ENCODE measurements around the gene NFATC3. TPM values are rescaled to one million over a fixed set of nuclear protein-coding genes. Genes with fewer than 3 reads are reported as not detected.
"Not testable (repeated sequence)": the region's sequence is repeated elsewhere in the genome, so short reads cannot be mapped to it uniquely, and the experiment has no call there.

Gene NFATC3
- total RNA-seq, 3 donors from 2014 or later: 64.8 to 72.3 (median 65.3) TPM

DNA sequence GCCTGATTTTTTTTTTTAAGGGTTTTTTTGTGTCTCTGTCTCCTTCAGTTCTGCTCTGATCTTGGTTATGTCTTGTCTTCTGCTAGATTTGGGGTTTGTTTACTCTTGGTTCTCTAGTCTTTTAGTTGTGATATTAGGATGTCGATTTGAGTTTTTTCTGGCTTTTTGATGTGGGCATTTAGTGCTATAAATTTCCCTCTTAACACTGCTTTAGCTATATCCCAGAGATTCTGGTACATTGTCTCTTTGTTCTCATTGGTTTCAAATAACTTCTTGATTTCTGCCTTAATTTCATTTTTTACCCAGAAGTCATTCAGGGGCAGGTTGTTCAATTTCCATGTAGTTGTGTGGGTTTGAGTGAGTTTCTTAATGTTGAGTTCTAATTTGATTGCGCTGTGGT is 25.4 kb downstream of the NFATC3 start:
- ATAC-seq; H3K4me3 Mint-ChIP-seq; DNase-seq; H3K27me3 Mint-ChIP-seq (ENCODE audit: low read depth): not testable (repeated sequence)
- peaks cover 86% of the 10 kb centered on the region for H3K4me1 Mint-ChIP-seq (ENCODE audit: low read depth)
- H3K9me3 Mint-ChIP-seq: peaks cover 34% of the 10 kb centered on the region
- peaks cover 33% of the 10 kb centered on the region for H3K36me3 Mint-ChIP-seq (ENCODE audit: insufficient read depth)

DNA sequence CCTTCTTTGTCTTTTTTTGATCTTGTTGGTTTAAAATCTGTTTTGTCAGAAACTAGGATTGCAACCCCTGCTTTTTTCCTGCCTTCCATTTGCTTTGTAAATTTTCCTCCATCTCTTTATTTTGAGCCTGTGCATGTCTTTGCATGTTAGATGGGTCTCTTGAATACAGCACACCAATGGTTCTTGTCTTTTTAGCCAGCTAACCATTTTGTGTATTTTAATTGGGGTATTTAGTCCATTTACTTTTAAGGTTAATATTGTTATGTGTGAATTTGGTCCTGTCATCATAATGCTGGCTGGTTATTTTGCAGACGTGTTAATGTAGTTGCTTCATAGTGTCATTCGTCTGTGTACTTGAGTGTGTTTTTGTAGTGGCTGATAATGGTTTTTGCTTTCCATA is 26.2 kb downstream of the NFATC3 start:
- H3K36me3 Mint-ChIP-seq (ENCODE audit: insufficient read depth): peaks cover 33% of the 10 kb centered on the region

DNA sequence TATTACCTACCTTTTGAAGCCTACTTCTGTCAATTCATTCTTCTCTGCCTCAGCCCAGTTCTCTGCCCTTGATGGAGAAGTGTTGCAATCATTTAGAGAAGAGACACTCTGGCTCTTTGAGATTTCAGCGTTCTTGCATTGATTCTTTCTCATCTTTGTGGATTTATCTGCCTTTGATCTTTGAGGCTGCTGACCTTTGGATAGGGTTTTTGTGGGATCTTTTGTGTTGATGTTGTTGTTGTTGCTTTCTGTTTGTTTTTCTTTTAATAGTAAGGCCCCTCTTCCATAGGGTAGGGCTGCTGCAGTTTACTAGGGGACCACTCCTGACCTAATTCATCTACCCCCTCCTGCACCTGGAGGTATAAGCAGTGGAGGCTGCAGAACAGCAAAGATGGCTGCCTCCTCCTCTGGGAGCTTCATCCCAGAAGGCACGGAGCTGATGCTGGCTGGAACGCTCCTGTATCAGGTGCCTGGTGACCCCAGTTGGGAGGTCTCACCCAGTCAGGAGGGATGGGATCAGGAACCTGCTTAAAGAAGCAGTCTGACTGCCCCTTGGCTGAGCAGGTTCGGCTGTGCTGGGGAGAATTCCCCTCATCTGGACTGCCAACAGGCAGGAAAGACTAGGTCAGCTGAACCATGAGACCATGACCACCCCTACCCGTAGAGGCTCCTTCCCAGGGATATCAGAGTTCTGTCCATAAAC is 28.0 kb downstream of the NFATC3 start:
- ATAC-seq (no peak), DNase-seq (no peak)

More for the DNA sequence above, 26.2 kb downstream of the NFATC3 start:
- H3K27me3 Mint-ChIP-seq (ENCODE audit: low read depth): no peaks in the 10 kb centered on the region
- no peak for ATAC-seq
- H3K9me3 Mint-ChIP-seq: peaks cover 34% of the 10 kb centered on the region
- no peak overlapping the region for H3K4me3 Mint-ChIP-seq
- DNase-seq: no peak
- H3K4me1 Mint-ChIP-seq (ENCODE audit: low read depth): peaks cover 84% of the 10 kb centered on the region

DNA sequence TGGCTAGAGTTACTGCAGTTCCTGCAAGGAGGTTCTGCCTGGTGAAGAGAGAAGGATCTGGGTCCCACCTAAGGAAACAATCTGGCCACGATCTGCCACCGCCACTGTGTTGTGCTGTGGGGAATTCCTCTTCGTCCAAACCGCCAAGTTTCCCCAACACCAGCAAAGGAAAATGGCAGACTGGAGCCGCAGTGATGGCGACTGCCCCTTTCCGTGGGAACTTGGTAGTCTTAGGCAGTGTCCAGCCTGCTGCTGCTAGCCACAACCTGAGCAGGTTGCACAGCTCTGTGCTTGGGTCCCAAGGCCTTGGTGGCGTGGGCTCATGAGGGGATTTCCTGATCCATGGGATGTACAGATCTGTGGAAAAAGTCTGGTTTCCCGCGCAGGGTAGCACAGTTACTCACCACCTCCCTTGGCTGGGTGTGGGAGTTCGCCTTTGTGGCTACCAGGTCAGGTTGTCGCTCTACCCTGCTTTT is 28.6 kb downstream of the NFATC3 start:
- H3K4me1 Mint-ChIP-seq (ENCODE audit: low read depth): peaks cover 87% of the 10 kb centered on the region
- no peak for ATAC-seq
- no peak for DNase-seq
- H3K4me3 Mint-ChIP-seq: no peak overlapping the region
- H3K27me3 Mint-ChIP-seq (ENCODE audit: low read depth): no peaks in the 10 kb centered on the region
- peaks cover 34% of the 10 kb centered on the region for H3K36me3 Mint-ChIP-seq (ENCODE audit: insufficient read depth)
- peaks cover 30% of the 10 kb centered on the region for H3K9me3 Mint-ChIP-seq

More for the DNA sequence above, 28.0 kb downstream of the NFATC3 start:
- peaks cover 34% of the 10 kb centered on the region for H3K36me3 Mint-ChIP-seq (ENCODE audit: insufficient read depth)
- peaks cover 34% of the 10 kb centered on the region for H3K9me3 Mint-ChIP-seq
- H3K4me1 Mint-ChIP-seq (ENCODE audit: low read depth): peaks cover 87% of the 10 kb centered on the region
- H3K4me3 Mint-ChIP-seq: no peak overlapping the region
- no peaks in the 10 kb centered on the region for H3K27me3 Mint-ChIP-seq (ENCODE audit: low read depth)

DNA sequence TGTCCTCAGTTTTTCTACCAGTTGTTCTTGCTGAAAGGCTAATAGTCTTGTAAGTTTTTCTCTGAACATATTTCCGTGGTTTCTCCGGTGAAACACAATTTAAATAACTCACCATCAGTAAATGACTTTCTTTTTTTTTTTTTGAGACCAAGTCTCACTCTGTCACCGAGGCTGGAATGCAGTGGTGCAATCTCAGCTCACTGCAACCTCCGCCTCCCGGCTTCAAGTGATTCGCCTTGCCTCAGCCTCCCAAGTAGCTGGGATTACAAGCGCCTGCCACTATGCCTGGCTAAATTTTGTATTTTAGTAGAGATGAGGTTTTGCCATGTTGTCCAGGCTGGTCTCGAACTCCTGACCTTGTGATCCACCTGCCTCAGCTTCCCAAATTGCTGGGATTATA is 29.8 kb downstream of the NFATC3 start:
- H3K4me3 Mint-ChIP-seq; ATAC-seq; DNase-seq; H3K27me3 Mint-ChIP-seq (ENCODE audit: low read depth): not testable (repeated sequence)
- H3K4me1 Mint-ChIP-seq (ENCODE audit: low read depth): peaks cover 88% of the 10 kb centered on the region
- peaks cover 27% of the 10 kb centered on the region for H3K36me3 Mint-ChIP-seq (ENCODE audit: insufficient read depth)
- H3K9me3 Mint-ChIP-seq: peaks cover 20% of the 10 kb centered on the region

DNA sequence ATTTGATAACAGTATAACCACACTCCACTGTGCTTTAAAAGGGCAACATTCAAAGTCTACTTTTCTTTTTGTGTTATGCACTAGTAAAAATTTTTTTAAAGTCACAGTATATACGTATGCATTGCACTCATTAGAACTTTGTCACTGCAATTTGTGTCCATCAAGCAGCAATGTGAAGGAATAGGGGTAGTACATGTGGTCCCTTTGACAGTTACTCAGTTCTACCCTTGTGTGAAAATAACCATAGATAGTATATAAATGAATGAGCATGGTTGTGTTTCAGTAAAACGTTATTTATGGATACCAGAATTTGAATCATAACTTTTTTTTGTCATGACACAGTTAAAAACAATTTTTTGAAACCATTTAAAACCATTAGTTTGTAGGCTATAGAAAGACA is 30.7 kb downstream of the NFATC3 start:
- H3K4me3 Mint-ChIP-seq: no peak overlapping the region
- DNase-seq: no peak
- peaks cover 92% of the 10 kb centered on the region for H3K4me1 Mint-ChIP-seq (ENCODE audit: low read depth)
- peaks cover 23% of the 10 kb centered on the region for H3K36me3 Mint-ChIP-seq (ENCODE audit: insufficient read depth)
- no peaks in the 10 kb centered on the region for H3K27me3 Mint-ChIP-seq (ENCODE audit: low read depth)
- ATAC-seq: peak; percentile 58 to 66
- peaks cover 15% of the 10 kb centered on the region for H3K9me3 Mint-ChIP-seq

DNA sequence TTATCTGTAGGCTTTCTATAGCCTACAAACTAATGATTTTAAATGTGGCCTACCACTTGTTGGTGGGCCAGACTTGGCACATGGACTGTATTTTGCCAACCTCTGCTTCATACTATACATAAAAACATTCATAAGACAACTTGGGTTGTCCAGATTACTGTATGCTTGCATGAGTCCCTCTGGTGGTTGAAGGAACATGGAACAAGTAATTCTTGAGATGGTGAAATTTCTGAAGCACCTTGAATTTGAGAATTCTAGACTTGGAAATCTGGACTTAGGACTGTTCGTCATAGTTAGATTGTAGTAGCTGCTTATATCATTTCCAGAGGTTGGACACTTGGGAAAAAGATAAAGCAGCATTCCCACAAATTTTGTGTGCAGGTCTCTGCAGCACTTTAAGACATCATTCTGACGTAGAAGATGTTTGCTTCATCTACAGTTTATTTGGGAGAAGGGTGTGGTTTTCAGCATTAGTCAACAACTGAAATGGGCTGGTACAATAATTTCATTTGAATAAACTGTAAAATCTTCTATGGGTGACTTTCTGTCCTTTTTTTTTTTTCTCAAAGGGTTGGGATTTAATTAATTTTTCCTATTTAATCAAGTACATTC is 31.2 kb downstream of the NFATC3 start:
- Mint-ChIP-seq H3K4me3 (no peak overlapping the region), H3K27me3 (ENCODE audit: low read depth) (no peaks in the 10 kb centered on the region), H3K4me1 (ENCODE audit: low read depth) (peaks cover 89% of the 10 kb centered on the region), H3K9me3 (peaks cover 10% of the 10 kb centered on the region), H3K36me3 (ENCODE audit: insufficient read depth) (peaks cover 18% of the 10 kb centered on the region)
- ATAC-seq (peak; percentile 41 to 48), DNase-seq (no peak)

DNA sequence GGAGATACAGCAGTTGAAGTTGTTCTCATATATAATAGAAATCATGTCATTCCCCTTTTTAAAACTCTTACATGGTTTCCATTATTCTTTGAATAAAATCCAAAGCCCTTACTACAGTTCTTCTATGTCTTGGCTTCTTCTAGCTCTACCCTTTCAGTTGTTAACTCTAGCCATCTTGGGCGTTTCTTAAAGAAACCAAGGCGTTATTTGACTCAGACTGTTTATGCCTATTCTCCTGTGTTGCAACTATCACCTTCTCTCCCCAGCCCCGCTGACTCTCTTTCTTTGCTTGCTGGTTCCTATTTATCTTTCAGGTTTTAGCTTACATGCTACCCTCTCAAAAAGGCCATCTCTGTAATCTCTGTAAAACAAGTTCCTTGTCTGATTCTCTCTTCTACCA is 32.7 kb downstream of the NFATC3 start:
- Mint-ChIP-seq H3K9me3 (no peaks in the 10 kb centered on the region), H3K4me3 (no peak overlapping the region), H3K4me1 (ENCODE audit: low read depth) (peaks cover 92% of the 10 kb centered on the region), H3K36me3 (ENCODE audit: insufficient read depth) (peaks cover 9% of the 10 kb centered on the region), H3K27me3 (ENCODE audit: low read depth) (no peaks in the 10 kb centered on the region)
- DNase-seq (no peak), ATAC-seq (peak; percentile 58 to 60)

DNA sequence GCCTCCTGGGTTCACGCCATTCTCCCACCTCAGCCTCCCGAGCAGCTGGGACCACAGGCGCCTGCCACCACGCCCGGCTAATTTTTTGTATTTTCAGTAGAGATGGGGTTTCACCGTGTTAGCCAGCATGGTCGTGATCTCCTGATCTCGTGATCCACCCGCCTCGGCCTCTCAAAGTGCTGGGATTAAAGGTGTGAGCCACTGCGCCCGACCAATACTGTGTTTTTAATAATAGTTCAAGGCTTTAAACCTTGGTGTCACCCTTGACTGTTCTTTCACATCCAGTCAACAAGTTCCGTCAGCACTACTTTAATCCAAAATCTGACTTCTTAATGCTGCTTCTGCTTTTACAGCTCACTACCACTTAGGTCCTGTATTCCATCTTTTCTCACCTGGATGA is 33.8 kb downstream of the NFATC3 start:
- not testable (repeated sequence) for H3K4me3 Mint-ChIP-seq; ATAC-seq; H3K9me3 Mint-ChIP-seq; H3K27me3 Mint-ChIP-seq (ENCODE audit: low read depth); H3K36me3 Mint-ChIP-seq (ENCODE audit: insufficient read depth); DNase-seq
- H3K4me1 Mint-ChIP-seq (ENCODE audit: low read depth): peaks cover 81% of the 10 kb centered on the region

DNA sequence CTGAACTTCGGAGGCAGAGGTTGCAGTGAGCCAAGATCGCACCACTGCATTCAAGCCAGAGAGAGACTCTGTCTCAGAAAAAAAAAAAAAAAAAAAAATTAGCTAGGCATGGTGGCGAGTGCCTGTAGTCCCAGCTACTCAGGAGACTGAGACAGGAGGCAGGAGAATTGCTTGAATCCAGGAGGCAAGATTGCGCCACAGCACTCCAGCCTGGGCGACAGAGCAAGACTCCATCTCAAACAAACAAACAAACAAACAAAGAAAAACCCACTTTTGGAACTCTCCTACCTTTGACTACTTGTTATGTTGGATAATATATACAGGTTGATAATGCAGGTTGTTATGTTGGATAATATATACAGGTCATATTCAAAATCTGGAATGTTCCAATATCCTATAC is 35.3 kb downstream of the NFATC3 start:
- not testable (repeated sequence) for H3K36me3 Mint-ChIP-seq (ENCODE audit: insufficient read depth); DNase-seq; ATAC-seq; H3K4me3 Mint-ChIP-seq; H3K9me3 Mint-ChIP-seq; H3K27me3 Mint-ChIP-seq (ENCODE audit: low read depth)
- H3K4me1 Mint-ChIP-seq (ENCODE audit: low read depth): peaks cover 73% of the 10 kb centered on the region

DNA sequence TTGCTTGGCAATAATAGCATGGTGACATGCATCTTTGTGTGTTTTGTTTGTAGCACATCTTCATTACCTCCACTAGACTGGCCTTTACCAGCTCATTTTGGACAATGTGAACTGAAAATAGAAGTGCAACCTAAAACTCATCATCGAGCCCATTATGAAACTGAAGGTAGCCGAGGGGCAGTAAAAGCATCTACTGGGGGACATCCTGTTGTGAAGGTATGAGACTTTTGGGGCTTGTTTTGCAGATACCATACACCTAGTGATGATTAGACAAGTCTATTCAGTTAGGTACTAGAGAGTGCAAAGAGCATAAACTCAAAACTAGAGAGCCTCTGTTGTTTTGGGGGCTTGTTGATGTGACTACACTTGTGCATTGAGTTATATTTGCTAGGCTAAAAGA is 41.2 kb downstream of the NFATC3 start:
- no peaks in the 10 kb centered on the region for H3K27me3 Mint-ChIP-seq (ENCODE audit: low read depth)
- H3K4me1 Mint-ChIP-seq (ENCODE audit: low read depth): peaks cover 61% of the 10 kb centered on the region
- H3K36me3 Mint-ChIP-seq (ENCODE audit: insufficient read depth): peaks cover 15% of the 10 kb centered on the region
- H3K4me3 Mint-ChIP-seq: no peak overlapping the region
- ATAC-seq (peak; percentile 32 to 53), DNase-seq (no peak)
- no peaks in the 10 kb centered on the region for H3K9me3 Mint-ChIP-seq

DNA sequence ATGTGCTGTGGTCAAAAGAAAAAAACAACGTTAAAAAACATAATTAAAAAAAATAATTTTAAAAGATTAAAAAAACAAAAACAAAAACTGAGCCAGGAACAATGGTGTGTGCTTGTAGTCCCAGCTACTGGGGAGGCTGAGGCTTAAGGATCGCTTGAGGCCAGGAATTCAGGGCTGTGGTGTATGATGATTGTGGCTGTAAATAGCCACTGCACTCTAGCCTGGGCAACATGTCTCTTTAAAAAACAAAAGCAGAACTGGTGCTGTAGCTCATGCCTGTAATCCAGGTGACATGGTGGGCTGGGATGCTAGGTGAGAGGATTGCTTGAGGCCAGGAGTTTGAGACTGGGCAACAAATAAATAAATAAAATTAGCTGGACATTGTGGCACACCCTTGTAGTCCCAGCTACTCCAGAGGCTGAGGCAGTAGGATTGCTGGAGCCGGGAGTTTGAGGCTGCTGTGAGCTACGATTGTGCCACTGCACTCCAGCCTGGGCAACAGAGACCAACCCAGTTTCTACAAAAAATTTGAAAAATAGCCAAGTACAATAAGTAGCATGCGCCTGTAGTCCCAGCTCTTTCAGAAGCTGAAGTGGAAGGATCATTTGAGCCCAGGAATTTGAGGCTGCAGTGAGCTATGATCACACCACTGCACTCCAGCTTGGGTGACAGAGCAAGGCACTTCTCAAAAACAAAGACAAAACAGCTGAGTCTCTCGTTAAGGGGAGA is 43.6 kb downstream of the NFATC3 start:
- Mint-ChIP-seq H3K4me1 (ENCODE audit: low read depth) (peaks cover 61% of the 10 kb centered on the region), H3K36me3 (ENCODE audit: insufficient read depth) (peaks cover 19% of the 10 kb centered on the region), H3K4me3 (no peak overlapping the region), H3K9me3 (no peaks in the 10 kb centered on the region), H3K27me3 (ENCODE audit: low read depth) (no peaks in the 10 kb centered on the region)
- DNase-seq (no peak), ATAC-seq (no peak)

DNA sequence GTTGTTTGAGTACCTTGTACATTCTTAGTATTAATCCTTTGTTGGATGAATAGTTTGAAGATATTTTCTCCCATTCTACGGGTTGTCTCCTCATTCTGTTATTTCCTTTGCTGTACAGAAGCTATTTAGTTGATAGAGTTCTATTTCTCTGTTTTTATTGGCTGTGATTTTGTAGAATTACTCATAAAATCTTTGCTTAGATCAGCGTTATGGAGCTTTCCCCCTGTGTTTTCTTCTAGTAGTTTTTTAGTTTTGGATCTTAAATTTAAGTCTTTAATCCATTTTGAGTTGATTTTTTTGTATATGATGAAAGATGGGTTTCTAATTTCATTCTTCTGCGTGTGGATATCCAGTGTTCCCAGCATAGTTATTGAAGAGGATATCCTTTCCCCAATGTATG is 45.4 kb downstream of the NFATC3 start:
- no peaks in the 10 kb centered on the region for H3K9me3 Mint-ChIP-seq
- ATAC-seq: no peak
- DNase-seq: no peak
- peaks cover 60% of the 10 kb centered on the region for H3K4me1 Mint-ChIP-seq (ENCODE audit: low read depth)
- H3K36me3 Mint-ChIP-seq (ENCODE audit: insufficient read depth): peaks cover 23% of the 10 kb centered on the region
- H3K27me3 Mint-ChIP-seq (ENCODE audit: low read depth): no peaks in the 10 kb centered on the region
- H3K4me3 Mint-ChIP-seq: no peak overlapping the region

DNA sequence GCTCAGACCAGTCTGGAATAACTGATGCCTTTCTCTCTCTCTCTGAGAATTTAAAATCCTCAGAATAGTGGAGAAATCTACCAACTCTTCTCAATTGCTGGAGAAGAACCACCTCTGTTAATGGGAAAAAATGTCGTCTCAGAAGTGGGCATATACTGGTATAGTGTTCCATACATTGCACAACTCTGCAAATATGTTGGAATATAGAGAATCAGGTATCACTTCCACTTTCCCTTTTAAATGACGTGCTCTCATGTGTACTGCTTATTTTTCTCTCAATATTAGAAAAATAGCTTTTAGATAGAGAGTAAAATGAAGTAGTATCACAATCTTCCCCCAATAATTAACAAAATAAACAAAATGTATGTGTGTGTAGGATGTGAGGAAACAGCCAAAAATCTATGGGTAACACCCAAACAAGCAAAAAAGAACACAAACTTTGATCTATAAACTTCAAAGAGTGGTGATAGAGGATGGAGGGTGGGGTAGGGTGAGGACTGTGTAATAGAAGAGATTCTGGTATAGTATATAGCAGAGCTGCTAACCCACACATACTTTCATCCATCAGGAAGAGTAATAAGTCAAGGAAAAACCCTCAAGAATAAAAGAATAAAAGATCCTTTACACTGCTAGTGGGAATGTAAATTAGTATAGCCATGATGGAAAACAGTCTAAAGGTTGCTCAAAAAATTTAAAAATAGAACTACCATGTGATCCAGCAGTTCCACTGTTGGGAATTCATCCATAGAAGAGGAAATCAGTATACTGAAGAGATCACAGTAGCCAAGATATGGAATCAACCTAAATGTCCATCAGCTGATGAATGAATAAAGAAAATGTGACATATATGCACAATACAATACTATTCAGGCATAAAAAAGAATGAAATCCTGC is 46.9 kb downstream of the NFATC3 start:
- DNase-seq (no peak), ATAC-seq (no peak)
- no peaks in the 10 kb centered on the region for H3K9me3 Mint-ChIP-seq
- H3K36me3 Mint-ChIP-seq (ENCODE audit: insufficient read depth): peaks cover 19% of the 10 kb centered on the region
- peaks cover 55% of the 10 kb centered on the region for H3K4me1 Mint-ChIP-seq (ENCODE audit: low read depth)
- peak overlapping the region; percentile 48 for H3K4me3 Mint-ChIP-seq
- no peaks in the 10 kb centered on the region for H3K27me3 Mint-ChIP-seq (ENCODE audit: low read depth)
